ENCODE data around the gene PSMD4. TPM values are rescaled to one million over a fixed set of nuclear protein-coding genes. Genes with fewer than 3 reads are reported as not detected.
A peak's percentile ranks its signal among the peaks of the same experiment; 100 is the strongest.
"Not testable (repeated sequence)": the region's sequence is repeated elsewhere in the genome, so short reads cannot be mapped to it uniquely, and the experiment has no call there.

Gene PSMD4
- 250 and 253 TPM in 2 replicates for total RNA-seq (2022)
- percentile 86 among the genes with signal in this experiment for Bru-seq, nascent RNA
- percentile 90 among the genes with signal in this experiment for BruChase-seq, experiment 1, labeled RNA remaining after a 2-hour chase
- BruChase-seq, experiment 2, labeled RNA remaining after a 6-hour chase = percentile 94 among the genes with signal in this experiment
- long read RNA-seq, transcript PSMD4-202 (10 exons, 1,350 nt) = major isoform, 548 of 703 reads
- long read RNA-seq, transcript PSMD4-201 (10 exons, 1,333 nt) = minor isoform, 74 of 703 reads
- long read RNA-seq, partial matches to known transcripts = 11 of 703 reads
- long read RNA-seq, other reads (novel, unspliced or antisense) = 69 of 703 reads

DNA sequence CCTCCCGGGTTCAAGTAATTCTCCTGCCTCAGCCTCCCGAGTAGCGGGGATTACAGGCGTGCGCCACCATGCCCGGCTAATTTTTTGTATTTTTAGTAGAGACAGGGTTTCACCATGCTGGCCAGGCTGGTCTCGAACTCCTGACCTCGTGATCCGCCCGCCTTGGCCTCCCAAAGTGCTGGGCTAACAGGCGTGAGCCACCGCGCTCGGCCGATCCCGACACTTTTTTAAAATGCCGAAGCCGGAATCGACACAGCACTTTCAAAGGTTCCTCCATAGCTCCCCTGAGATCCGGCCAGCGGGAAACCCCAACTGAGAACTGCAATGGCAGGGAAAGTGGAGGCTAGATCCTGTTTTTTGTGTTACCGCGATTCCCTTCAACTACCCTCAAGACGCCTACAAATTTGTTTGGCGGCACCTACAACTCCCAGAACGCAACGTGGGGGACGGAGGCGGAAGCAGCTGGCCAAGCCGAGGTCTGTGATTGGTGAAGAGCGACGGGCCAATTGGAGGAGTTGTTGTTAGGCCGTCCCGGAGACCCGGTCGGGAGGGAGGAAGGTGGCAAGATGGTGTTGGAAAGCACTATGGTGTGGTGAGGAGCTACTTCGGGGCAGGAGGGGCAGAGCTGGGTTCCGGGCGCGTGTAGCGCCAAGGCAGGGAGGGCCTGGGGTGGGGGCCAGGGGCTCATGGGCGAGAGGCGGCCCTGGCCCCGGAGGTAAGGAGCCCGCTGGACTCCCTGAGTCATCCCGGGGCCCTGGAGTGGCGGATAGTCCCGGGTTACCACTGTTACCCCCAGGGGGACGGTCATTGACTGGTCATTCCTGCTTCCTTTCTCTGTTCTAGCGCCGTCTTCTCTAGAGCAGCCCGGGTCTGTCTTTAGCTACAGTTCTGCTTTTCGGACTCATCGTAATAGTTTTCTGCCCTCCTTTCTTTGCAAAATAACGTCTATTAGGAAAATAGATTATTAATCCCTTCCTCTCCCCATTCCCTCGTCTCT lies at the start of gene PSMD4:
PSMD4 (plus strand) TSS at position 518 of the 997 bp plus-strand sequence; CDS start at position 567, 49 bp downstream.
- intact Hi-C loops (cut with micrococcal nuclease; ENCODE audit: unreplicated experiment) = loop anchor here (1.0 kb wide), 1 partner anchor 27 kb away; no protein-coding TSS in a partner anchor
- DNase-seq = peak; percentile 96 to 97

DNA sequence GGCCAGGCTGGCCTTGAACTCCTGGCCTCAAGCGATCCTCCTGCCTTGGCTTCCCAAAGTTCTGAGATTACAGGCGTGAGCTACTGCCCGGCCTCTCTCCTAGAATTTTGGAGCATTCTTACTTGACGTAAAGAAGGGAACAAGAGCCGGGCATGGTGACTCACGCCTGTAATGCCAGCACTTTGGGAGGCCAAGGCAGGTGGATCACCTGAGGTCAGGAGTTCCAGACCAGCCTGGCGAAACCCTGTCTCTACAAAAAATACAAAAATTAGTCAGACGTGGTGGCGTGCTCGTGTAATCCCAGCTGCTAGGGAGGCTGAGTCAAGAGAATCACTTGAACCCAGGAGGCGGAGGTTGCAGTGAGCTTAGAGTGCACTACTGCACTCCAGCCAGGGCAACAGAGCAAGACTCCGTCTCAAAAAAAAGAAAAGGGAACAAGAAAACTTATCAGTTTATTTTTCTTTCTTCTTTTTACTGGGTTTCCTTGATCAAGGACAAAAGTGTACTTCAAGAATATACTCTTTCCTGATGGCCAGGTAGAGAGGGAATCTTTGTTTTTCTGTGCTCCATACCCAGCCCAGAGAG lies 49.1 kb upstream of the PSMD4 start:
- H3K27ac Mint-ChIP-seq (ENCODE audit: unreplicated experiment); H3K36me3 ChIP-seq (ENCODE audit: control insufficient read depth, insufficient read depth, low read length); H3K9me3 Mint-ChIP-seq (ENCODE audit: unreplicated experiment); BruUV-seq (replicated peaks); H3K27me3 Mint-ChIP-seq (ENCODE audit: insufficient read depth, unreplicated experiment); POLR2A ChIA-PET; H3K4me1 ChIP-seq; H3K9me3 ChIP-seq; H3K4me3 ChIP-seq (ENCODE audit: low read depth, low read length); H3K27me3 ChIP-seq (replicated peaks; ENCODE audit: control insufficient read depth, insufficient read depth, low read length); DNase-seq; intact Hi-C loops (cut with micrococcal nuclease; ENCODE audit: unreplicated experiment); H3K4me1 Mint-ChIP-seq (ENCODE audit: low read depth, unreplicated experiment); H3K4me3 Mint-ChIP-seq (ENCODE audit: unreplicated experiment): not testable (repeated sequence)
- CTCF ChIA-PET = interaction anchor here (0.7 kb wide), 1 partner anchor 46 kb away, joined by 3 read pairs; no protein-coding TSS in a partner anchor
- H3K36me3 Mint-ChIP-seq (ENCODE audit: insufficient read depth, unreplicated experiment) = peaks cover 80% of the 10 kb centered on the region

More for the DNA sequence above, at the start of gene PSMD4:
- TF ChIP-seq, protein P1, sequence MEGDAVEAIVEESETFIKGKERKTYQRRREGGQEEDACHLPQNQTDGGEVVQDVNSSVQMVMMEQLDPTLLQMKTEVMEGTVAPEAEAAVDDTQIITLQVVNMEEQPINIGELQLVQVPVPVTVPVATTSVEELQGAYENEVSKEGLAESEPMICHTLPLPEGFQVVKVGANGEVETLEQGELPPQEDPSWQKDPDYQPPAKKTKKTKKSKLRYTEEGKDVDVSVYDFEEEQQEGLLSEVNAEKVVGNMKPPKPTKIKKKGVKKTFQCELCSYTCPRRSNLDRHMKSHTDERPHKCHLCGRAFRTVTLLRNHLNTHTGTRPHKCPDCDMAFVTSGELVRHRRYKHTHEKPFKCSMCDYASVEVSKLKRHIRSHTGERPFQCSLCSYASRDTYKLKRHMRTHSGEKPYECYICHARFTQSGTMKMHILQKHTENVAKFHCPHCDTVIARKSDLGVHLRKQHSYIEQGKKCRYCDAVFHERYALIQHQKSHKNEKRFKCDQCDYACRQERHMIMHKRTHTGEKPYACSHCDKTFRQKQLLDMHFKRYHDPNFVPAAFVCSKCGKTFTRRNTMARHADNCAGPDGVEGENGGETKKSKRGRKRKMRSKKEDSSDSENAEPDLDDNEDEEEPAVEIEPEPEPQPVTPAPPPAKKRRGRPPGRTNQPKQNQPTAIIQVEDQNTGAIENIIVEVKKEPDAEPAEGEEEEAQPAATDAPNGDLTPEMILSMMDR (IDR thresholded peaks at IDR 0.05; ENCODE audit: insufficient read depth in 1 of 2, low read depth in 1 of 2, low read length in 1 of 2, severe bottlenecking in 1 of 2, unreplicated experiment in 1 of 2) = no peak
- H3K27me3 Mint-ChIP-seq (ENCODE audit: insufficient read depth, unreplicated experiment) = peaks cover 3% of the 10 kb centered on the region
- H3K36me3 Mint-ChIP-seq (ENCODE audit: insufficient read depth, unreplicated experiment) = peaks cover 52% of the 10 kb centered on the region
- Histone ChIP-seq H3K4me3 (ENCODE audit: low read depth, low read length) (peak within 1 kb of the TSS; percentile 76), H3K27me3 (replicated peaks; ENCODE audit: control insufficient read depth, insufficient read depth, low read length) (no peaks in the 10 kb centered on the region), H3K9me3 (no peaks in the 10 kb centered on the region), H3K4me1 (peaks cover 4% of the 10 kb centered on the region; the same call in 1 of the 2 replicates), H3K36me3 (ENCODE audit: control insufficient read depth, insufficient read depth, low read length) (no peaks in the 10 kb centered on the region; the same call in 1 of the 2 replicates)
- no peaks in the 10 kb centered on the region for H3K9me3 Mint-ChIP-seq (ENCODE audit: unreplicated experiment)
- BruUV-seq (replicated peaks) = TSS peak; percentile 74
- H3K27ac Mint-ChIP-seq (ENCODE audit: unreplicated experiment) = peak within 1 kb of the TSS; percentile 98
- peak within 1 kb of the TSS; percentile 91 for H3K4me3 Mint-ChIP-seq (ENCODE audit: unreplicated experiment)
- ChIA-PET CTCF (interaction anchor here (0.6 to 1.3 kb wide), 9 partner anchors 28 to 267 kb away, joined by 3 to 5 read pairs (median 4); partner anchors contain the start of gene ZNF687), POLR2A (interaction anchor here (0.6 to 1.6 kb wide), 9 partner anchors 10 to 372 kb away, joined by 3 to 19 read pairs (median 3); partner anchors contain the start of genes LYSMD1, PI4KB, SCNM1 and VPS72)
- H3K4me1 Mint-ChIP-seq (ENCODE audit: low read depth, unreplicated experiment) = peaks cover 10% of the 10 kb centered on the region

DNA sequence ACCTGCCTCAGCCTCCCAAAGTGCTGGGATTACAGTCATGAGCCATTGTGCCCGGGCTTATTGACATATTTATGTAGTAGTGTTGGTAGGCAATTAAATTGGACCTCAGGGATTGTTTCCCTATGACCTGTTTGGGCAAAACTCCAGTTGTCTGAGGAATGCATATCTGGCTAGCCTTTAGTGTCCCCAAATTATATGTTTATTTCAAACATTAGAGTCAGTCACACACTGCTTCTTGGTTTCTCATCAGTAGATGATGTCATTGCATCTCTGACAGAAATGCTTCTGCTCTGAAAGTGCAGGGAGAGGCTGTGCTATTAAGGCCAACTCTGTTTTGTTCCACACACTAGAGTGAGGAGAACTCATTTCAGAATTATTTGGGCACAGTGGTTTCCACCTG lies 43.7 kb upstream of the PSMD4 start:
- Mint-ChIP-seq H3K4me3 (ENCODE audit: unreplicated experiment) (no peak overlapping the region), H3K4me1 (ENCODE audit: low read depth, unreplicated experiment) (peaks cover 11% of the 10 kb centered on the region), H3K36me3 (ENCODE audit: insufficient read depth, unreplicated experiment) (peaks cover 93% of the 10 kb centered on the region), H3K27me3 (ENCODE audit: insufficient read depth, unreplicated experiment) (no peaks in the 10 kb centered on the region), H3K9me3 (ENCODE audit: unreplicated experiment) (no peaks in the 10 kb centered on the region), H3K27ac (ENCODE audit: unreplicated experiment) (no peak overlapping the region)
- Histone ChIP-seq H3K9me3 (no peaks in the 10 kb centered on the region), H3K4me1 (0 out of 2 replicates have a peak, but pooled peaks cover 4% of the 10 kb centered on the region), H3K36me3 (ENCODE audit: control insufficient read depth, insufficient read depth, low read length) (no peaks in the 10 kb centered on the region), H3K27me3 (replicated peaks; ENCODE audit: control insufficient read depth, insufficient read depth, low read length) (no peaks in the 10 kb centered on the region), H3K4me3 (ENCODE audit: low read depth, low read length) (no peak overlapping the region)
- CTCF ChIA-PET = no interaction called here
- TF ChIP-seq, protein P1 (IDR thresholded peaks at IDR 0.05; ENCODE audit: insufficient read depth in 1 of 2, low read depth in 1 of 2, low read length in 1 of 2, severe bottlenecking in 1 of 2, unreplicated experiment in 1 of 2) = no peak
- no peak for DNase-seq
- POLR2A ChIA-PET = no interaction called here
- BruUV-seq (replicated peaks) = no TSS peak
- intact Hi-C loops (cut with micrococcal nuclease; ENCODE audit: unreplicated experiment) = no loop called here
